Activated naive CD4-positive, alpha-beta T cell treated with anti-CD3 and anti-CD28 coated beads for 36 hours (primary cell): ENCODE measurements around the gene TST. TPM values are rescaled to one million over a fixed set of nuclear protein-coding genes. Genes with fewer than 3 reads are reported as not detected.

Experiments
- CTCF ChIA-PET: fragments of 350-600 bp; sonication (Branson Sonifier 250); formaldehyde crosslinking; loops from one replicate; lab custom pipeline; 2021; ENCODE audit warnings: antibody characterized with exemption; lab: Charles Lee
- DNase-seq: peaks from one replicate; pipeline ENCODE4 v3.0.0-alpha.2; 2020
- H3K27ac Mint-ChIP-seq: one replicate; pipeline ENCODE4 v1.8.0; 2021; ENCODE audit warnings: mild to moderate bottlenecking, mixed read lengths
- H3K27me3 Mint-ChIP-seq: one replicate; pipeline ENCODE4 v1.8.0; 2021; ENCODE audit warnings: low read depth, mixed read lengths
- H3K36me3 Mint-ChIP-seq: one replicate; pipeline ENCODE4 v1.8.0; 2021; ENCODE audit warnings: low read depth, mixed read lengths
- H3K4me1 Mint-ChIP-seq: one replicate; pipeline ENCODE4 v1.8.0; 2021; ENCODE audit warnings: low read depth, mixed read lengths
- H3K4me3 Mint-ChIP-seq: one replicate; pipeline ENCODE4 v1.8.0; 2021; ENCODE audit warnings: mild to moderate bottlenecking, moderate library complexity, mixed read lengths
- H3K9me3 Mint-ChIP-seq: one replicate; pipeline ENCODE4 v1.8.0; 2021; ENCODE audit warnings: mixed read lengths
- intact Hi-C: fragments of 100-400 bp; cut with micrococcal nuclease; formaldehyde crosslinking; loops from one replicate; pipeline ENCODE4 v1.15.1; 2023
- total RNA-seq, 2 experiments: library from RNA; stranded (reverse); gene quantifications; one replicate each; pipeline ENCODE4 v1.2.3, GENCODE V29; 2021

The TST gene
- total RNA-seq, 2 experiments from 2014 or later = 0.38 to 0.44 TPM

DNA sequence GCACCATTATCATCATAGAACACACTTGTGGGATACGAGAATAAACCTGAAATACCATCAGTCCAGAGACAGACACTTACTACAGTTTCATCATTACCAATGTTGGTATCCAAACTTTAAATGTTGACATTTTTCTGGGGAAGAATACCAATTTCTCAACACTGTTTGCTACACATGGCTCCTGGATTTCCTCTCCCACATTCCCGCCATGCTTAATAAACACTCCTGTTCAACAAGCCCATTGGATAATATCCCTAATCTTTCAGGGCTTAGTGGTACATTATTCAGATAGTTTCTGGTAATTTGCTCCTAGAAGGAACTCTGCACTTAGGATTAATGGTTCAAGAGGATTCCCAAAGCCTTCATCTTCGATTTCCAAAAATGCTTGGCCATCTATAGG lies 57.6 kb downstream of the TST start:
- no peaks in the 10 kb centered on the region for H3K4me1 Mint-ChIP-seq
- CTCF ChIA-PET = no interaction called here
- H3K27me3 Mint-ChIP-seq = peaks cover 11% of the 10 kb centered on the region

More for the DNA sequence above, 57.6 kb downstream of the TST start:
- Mint-ChIP-seq H3K4me3 (no peak overlapping the region), H3K9me3 (peaks cover 4% of the 10 kb centered on the region), H3K27ac (no peak overlapping the region), H3K36me3 (no peaks in the 10 kb centered on the region)
- intact Hi-C loops = no loop called here
- no peak for DNase-seq

Other genes with a start within 250 kb of the TST start
- 10 to 100 TPM; 15.7 to 16.2 TPM for gene IFT27, start 243.3 kb downstream of the TST start, total RNA-seq
- gene PVALB, start 202.4 kb downstream of the TST start, total RNA-seq = not detected
- gene NCF4, start 158.4 kb downstream of the TST start, total RNA-seq = under 1 TPM; 0.37 to 0.50 TPM
- under 1 TPM in 1 of 2 experiments, not detected in 1; 0.14 TPM for gene CSF2RB, start 105.8 kb downstream of the TST start, total RNA-seq
- gene MPST, start 295 bp upstream of the TST start, total RNA-seq = 1 to 10 TPM; 2.8 to 2.9 TPM
- gene KCTD17, start 32.3 kb upstream of the TST start, total RNA-seq = 10 to 100 TPM; 22.6 to 23.1 TPM
- 10 to 100 TPM; 10.7 to 10.9 TPM for gene TMPRSS6, start 90.3 kb upstream of the TST start, total RNA-seq
- gene IL2RB, start 130.5 kb upstream of the TST start, total RNA-seq = 100 to 1,000 TPM; 126 to 134 TPM
- 10 to 100 TPM; 13.4 to 13.6 TPM for gene C1QTNF6, start 168.8 kb upstream of the TST start, total RNA-seq
- 10 to 100 TPM; 28.1 to 28.6 TPM for gene SSTR3, start 193.0 kb upstream of the TST start, total RNA-seq
- 100 to 1,000 TPM; 728 to 759 TPM for gene RAC2, start 224.8 kb upstream of the TST start, total RNA-seq